ENCODE measurements around the gene LINGO1.

DNA sequence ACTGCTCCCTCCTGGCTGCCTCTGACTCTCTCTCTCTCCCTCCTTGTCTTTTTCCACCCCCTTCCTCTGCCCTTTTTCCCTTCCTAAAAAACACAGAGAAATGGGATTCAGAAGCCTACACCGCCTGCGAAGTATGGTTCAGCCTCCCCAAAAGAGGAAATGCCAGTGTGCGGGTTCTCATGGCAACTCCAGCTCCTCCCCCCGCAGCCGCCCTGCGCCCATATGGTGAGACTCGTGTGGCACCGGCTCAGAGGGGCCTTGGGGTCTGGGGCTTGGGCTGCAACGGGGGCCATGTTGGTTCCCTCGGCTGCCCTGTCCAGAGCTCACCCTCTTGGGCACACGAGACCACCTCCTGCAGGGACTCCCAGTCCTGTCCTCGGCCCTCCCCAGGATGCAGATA is 23.6 kb upstream of the LINGO1 start:
- TF ChIP-seq, protein P1, sequence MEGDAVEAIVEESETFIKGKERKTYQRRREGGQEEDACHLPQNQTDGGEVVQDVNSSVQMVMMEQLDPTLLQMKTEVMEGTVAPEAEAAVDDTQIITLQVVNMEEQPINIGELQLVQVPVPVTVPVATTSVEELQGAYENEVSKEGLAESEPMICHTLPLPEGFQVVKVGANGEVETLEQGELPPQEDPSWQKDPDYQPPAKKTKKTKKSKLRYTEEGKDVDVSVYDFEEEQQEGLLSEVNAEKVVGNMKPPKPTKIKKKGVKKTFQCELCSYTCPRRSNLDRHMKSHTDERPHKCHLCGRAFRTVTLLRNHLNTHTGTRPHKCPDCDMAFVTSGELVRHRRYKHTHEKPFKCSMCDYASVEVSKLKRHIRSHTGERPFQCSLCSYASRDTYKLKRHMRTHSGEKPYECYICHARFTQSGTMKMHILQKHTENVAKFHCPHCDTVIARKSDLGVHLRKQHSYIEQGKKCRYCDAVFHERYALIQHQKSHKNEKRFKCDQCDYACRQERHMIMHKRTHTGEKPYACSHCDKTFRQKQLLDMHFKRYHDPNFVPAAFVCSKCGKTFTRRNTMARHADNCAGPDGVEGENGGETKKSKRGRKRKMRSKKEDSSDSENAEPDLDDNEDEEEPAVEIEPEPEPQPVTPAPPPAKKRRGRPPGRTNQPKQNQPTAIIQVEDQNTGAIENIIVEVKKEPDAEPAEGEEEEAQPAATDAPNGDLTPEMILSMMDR (IDR thresholded peaks at IDR 0.05; ENCODE audit: insufficient read depth, low read depth, low read length), result no peak
- TF ChIP-seq EZH2 (IDR thresholded peaks at IDR 0.05; ENCODE audit: insufficient read depth, low read length), result no peak
